A549 treated with GW870086 at 1 μM for 4 hours (cell line): ENCODE results near the gene YEATS2. TPM values are rescaled to one million over a fixed set of nuclear protein-coding genes. Genes with fewer than 3 reads are reported as not detected.

ENCODE experiments used
- total RNA-seq: library from RNA; stranded (reverse); fragments of 200-300 nt; extraction: Qiagen RNA extraction; gene quantifications from 5 replicates; pipeline ENCODE4 v1.2.3, GENCODE V29; 2022; ENCODE audit warnings: low read depth

YEATS2 gene
- total RNA-seq, result 9.6 to 12.2 TPM (median 11.3 TPM) in 5 replicates

GRCh38 chr3:183697610-183698317, at the start of gene YEATS2:
Gene YEATS2, plus strand, starts transcription at chr3:183697797. Its CDS starts 17,366 bp downstream, at chr3:183715163.

DNA sequence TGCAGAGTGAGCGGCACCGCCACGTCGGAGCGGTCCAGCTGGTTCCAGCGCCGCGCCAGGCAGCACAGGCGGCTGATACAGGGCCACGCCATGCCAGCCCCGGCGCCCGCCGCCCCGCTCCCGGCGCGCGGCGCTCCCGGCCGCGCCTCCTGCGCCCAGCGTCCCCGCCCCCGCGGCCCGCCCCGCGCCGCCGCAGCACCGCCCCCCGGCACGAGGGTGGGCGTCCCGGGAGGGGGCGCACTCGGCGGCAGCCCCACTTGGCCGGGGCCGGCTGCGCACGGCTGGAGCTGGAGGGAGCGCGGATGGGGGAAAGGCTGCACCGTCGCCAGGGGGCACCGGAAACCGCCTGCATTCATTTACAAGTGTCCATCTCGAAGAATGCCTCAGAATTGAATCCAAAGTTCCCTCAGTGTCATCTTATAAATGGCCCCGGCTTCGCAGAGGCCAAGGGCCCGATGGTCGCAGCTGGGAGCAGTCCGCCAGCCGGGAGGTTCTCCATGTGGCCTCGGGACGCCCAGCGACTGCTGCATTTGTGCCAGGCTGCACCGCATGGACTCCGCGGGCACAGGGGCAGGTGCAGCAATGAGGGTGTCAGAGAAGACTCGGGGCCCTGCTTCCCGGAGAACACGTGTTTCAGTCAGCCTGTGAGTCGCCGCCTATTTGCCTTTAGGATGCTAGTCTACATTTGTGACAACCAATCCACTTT, 128.0 kb downstream of the YEATS2 start, which contains the start of gene MAP6D1:
Gene MAP6D1 (minus strand): TSS at position 122 of the 706 bp plus-strand sequence. CDS start 30 bp downstream, at position 92.

Other genes with a start within 250 kb of the YEATS2 start
- 0.02 TPM in 1 of 5 replicates, not detected in the others for gene KLHL6, start 142.1 kb upstream of the YEATS2 start, total RNA-seq
- gene KLHL24, start 62.2 kb upstream of the YEATS2 start, total RNA-seq, result 5.8 to 8.3 TPM (median 7.6 TPM) in 5 replicates
- gene MAP6D1, start 127.8 kb downstream of the YEATS2 start, total RNA-seq, result 6.3 to 7.1 TPM (median 6.5 TPM) in 5 replicates
- 64.6 to 75.1 TPM (median 68.8 TPM) in 5 replicates for gene PARL, start 187.1 kb downstream of the YEATS2 start, total RNA-seq